Left ventricle myocardium superior (tissue), 1 donor: ENCODE measurements around the gene TBCD. TPM values are rescaled to one million over a fixed set of nuclear protein-coding genes. Genes with fewer than 3 reads are reported as not detected.
"Not testable (repeated sequence)": the region's sequence is repeated elsewhere in the genome, so short reads cannot be mapped to it uniquely, and the experiment has no call there.

ENCODE experiments used
- ATAC-seq: fragments of 200-7000 bp; cut with Tn5 transposase; one replicate; pipeline ENCODE4 v1.9.1; 2020; ENCODE audit warnings: mild to moderate bottlenecking, moderate library complexity
- DNase-seq: peaks from one replicate; pipeline ENCODE4 v3.0.0-alpha.2; 2020
- intact Hi-C: fragments of 100-400 bp; cut with micrococcal nuclease; formaldehyde crosslinking; loops from one replicate; pipeline ENCODE4 v1.11.0; 2022
- total RNA-seq: library from RNA; stranded (reverse); fragmentation: NEBNext Ultra II Directional; extraction: Animal tissue kit (Norgen Biotek cat#: 25700); gene quantifications from one replicate; pipeline ENCODE4 v1.2.1, GENCODE V29; 2021
- donor health status: DM: no; HTN: yes; CAD: no; lungs with severe emphysema.

Gene TBCD
- total RNA-seq, 1 donor from 2014 or later = 53.4 TPM

DNA sequence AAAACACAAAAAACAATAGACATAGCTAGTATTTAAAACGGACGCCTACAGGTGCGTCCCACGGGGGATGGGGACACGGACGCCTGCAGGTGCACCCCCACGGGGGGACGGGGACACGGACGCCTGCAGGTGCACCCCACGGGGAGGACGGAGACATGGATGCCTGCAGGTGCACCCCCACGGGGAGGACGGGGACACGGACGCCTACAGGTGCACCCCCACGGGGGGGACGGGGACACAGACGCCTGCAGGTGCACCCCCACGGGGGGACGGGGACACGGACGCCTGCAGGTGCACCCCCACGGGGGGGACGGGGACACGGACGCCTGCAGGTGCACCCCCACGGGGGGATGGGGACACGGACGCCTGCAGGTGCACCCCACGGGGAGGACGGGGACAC is 212.6 kb downstream of the TBCD start:
- intact Hi-C loops, DNase-seq, ATAC-seq: not testable (repeated sequence)

DNA sequence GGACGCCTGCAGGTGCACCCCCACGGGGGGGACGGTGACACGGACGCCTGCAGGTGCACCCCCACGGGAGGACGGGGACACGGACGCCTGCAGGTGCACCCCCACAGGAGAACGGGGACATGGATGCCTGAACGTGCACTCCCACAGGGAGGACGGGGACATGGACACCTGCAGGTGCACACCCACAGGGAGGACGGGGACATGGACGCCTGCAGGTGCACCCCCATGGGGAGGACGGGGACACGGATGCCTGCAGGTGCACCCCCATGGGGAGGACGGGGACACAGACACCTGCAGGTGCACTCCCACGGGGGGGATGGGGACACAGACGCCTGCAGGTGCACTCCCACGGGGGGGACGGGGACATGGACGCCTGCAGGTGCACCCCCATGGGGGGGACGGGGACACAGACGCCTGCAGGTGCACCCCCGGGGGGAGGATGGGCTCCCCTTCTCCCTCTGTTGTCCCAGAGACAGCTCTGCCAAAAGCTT is 213.0 kb downstream of the TBCD start:
- ATAC-seq (no peak), DNase-seq (no peak)
- intact Hi-C loops = no loop called here

- ATAC-seq (no peak), DNase-seq (no peak)
- intact Hi-C loops = no loop called here
Measured at GRCh38 chr17:82965371-82965770, 213.5 kb downstream of the TBCD start.

GRCh38 chr17:82966415-82966814 is 214.6 kb downstream of the TBCD start:
- ATAC-seq (no peak), DNase-seq (no peak)
- intact Hi-C loops = no loop called here

GRCh38 chr17:82967268-82968032 is 215.6 kb downstream of the TBCD start:
- intact Hi-C loops = no loop called here
- DNase-seq (no peak), ATAC-seq (no peak)

GRCh38 chr17:82968033-82968841 is 216.4 kb downstream of the TBCD start:
- intact Hi-C loops, DNase-seq, ATAC-seq: not testable (repeated sequence)

GRCh38 chr17:82970067-82970466 is 218.2 kb downstream of the TBCD start:
- no peak for ATAC-seq
- intact Hi-C loops = no loop called here
- no peak for DNase-seq

GRCh38 chr17:82970818-82971590 is 219.1 kb downstream of the TBCD start:
- DNase-seq (no peak), ATAC-seq (no peak)
- intact Hi-C loops = no loop called here

GRCh38 chr17:82972836-82973372 is 221.0 kb downstream of the TBCD start:
- DNase-seq = no peak
- intact Hi-C loops = no loop called here
- ATAC-seq = no peak

DNA sequence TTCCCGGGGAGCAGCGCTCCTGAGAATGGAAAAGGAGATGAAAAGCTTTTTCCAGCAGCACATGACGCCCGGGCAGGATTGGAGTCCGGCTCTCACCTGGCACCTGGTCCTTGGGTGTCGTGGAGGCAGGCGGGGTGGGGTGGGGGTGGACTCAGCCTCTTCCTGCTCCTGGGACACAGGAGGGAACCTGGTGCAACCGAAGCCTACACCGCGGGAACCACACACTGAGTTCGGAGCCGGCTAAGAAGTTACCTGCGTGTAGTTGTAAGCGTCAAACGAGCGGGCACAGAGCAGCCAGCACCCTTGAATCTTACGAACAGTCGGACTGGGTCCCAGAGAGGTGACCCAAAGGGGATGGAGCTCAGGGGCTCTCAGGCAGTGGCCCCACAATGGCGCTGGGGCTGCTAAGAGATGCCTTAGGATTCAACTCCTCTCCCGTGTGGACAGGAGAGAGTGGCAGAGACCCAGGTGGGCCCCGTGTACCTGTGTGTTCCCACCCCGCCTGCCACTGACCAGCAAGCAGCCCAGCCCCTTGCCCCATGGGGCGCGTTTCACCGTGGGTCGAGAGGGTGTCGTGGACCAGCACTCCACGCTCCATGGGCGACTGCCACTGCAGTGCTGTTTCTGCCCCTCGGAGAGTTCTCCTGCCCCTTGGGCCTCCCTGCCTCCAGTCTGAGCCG is 221.7 kb downstream of the TBCD start:
- no peak for DNase-seq
- ATAC-seq = no peak
- intact Hi-C loops = no loop called here

GRCh38 chr17:82974136-82974952 is 222.5 kb downstream of the TBCD start:
- ATAC-seq = no peak
- intact Hi-C loops = no loop called here
- DNase-seq = no peak

GRCh38 chr17:82976982-82977488 is 225.2 kb downstream of the TBCD start:
- ATAC-seq = no peak
- intact Hi-C loops = no loop called here
- no peak for DNase-seq

GRCh38 chr17:82977606-82978005 is 225.7 kb downstream of the TBCD start:
- ATAC-seq (no peak), DNase-seq (no peak)
- intact Hi-C loops = no loop called here

GRCh38 chr17:82978765-82979349 is 227.0 kb downstream of the TBCD start:
- DNase-seq = no peak
- ATAC-seq = peak; percentile 45
- intact Hi-C loops = no loop called here

DNA sequence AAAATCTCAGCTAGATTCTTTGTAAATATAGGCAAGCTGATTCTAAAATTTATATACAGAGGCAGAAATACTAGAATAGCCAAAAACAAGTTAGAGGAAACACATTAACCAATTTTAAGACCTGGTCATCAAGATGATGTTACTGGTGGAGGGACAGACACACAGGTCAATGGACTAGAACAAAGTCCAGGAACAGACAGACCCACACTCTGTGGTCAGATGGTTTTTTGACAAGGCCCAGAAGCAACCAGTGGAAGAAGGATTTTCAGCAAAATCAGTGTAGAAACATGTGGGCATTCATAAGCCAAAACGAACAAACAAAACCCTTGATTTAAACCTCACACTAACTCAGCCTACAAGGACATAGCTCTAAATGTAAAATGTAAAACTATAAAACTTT is 227.9 kb downstream of the TBCD start:
- intact Hi-C loops = no loop called here
- no peak for ATAC-seq

DNA sequence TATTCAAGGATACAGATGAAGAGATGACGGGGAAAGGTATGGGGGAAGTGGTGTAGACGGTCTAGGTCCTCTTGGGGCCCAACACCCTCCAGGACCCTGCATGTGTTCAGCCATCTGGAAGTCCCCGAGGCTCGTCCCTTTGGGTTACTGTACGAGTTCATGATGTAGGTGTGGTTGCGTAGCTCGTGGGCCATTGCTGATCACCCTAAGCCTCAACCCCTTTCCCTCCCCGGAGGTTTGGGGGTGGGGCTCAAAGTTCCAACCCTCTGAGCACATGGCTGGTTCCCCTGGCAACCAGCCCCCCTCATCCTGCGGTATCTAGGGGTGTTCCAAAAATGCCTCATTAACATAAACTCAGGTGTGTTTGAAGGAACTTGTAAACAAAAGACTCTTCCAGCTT is 228.8 kb downstream of the TBCD start:
- no peak for ATAC-seq
- DNase-seq = no peak
- intact Hi-C loops = no loop called here

More for the DNA sequence above, 227.9 kb downstream of the TBCD start:
- no peak for DNase-seq

DNA sequence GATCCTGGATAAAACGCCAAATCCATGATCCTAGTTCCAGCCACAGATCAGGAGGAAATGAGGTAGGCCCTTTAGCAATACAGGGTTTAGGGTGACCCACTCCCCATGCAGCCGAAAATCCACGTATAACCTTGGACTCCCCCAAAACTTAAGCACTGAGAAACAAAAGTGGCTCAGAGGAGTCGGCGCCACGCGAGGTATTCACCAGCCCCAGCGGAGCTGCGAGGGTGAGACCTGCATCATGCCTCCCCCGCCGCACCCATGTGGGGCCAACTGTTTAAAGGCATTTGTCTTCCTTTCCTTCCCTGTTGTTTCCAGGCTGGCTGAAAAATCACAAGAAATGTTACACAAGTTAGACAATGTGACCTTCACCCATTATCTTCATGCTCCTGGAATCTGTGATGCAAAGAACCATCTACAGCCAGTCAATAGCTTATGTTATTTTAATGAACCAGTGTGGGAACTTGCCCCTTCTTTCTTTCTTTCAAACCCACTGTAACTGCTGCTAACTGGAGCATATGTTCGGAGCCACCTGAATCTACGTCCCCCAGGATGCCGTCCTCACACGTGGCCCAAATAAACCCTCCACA is 229.4 kb downstream of the TBCD start:
- ATAC-seq = no peak
- intact Hi-C loops = no loop called here

More for the DNA sequence above, 229.4 kb downstream of the TBCD start:
- no peak for DNase-seq
